Psoas muscle (tissue), 8 donors: ENCODE measurements around the gene MRS2. TPM values are rescaled to one million over a fixed set of nuclear protein-coding genes. Genes with fewer than 3 reads are reported as not detected.

Experiments used
- ATAC-seq, 4 donors: fragments of 200-7000 bp; cut with Tn5 transposase; one replicate each; pipeline ENCODE4 v1.9.1; 2020; ENCODE audit warnings: moderate library complexity in 3 of 4, mild to moderate bottlenecking in 2 of 4
- DNase-seq, 2 donors: peaks; one replicate each; pipeline ENCODE4 v3.0.0-alpha.2; 2020
- H3K27ac ChIP-seq: fragments of 200-600 bp; one replicate; pipeline ENCODE4 v1.8.0; 2022
- H3K27me3 ChIP-seq, 3 donors: fragments of 200-600 bp in 1 of 3; one replicate each; pipeline versions ENCODE4 v1.6.1 to v1.8.0; 2013 to 2022; ENCODE audit warnings: low read length in 2 of 3, mild to moderate bottlenecking in 2 of 3, moderate library complexity in 1 of 3; ENCODE audit not compliant: insufficient read depth in 3 of 3
- H3K36me3 ChIP-seq, 2 donors: fragments of 200-600 bp in 1 of 2; one replicate each; pipeline versions ENCODE4 v1.6.1 to v1.8.0; 2013 to 2022; ENCODE audit warnings: low read depth in 1 of 2, mild to moderate bottlenecking in 1 of 2, moderate library complexity in 1 of 2; ENCODE audit not compliant: insufficient read depth in 1 of 2
- H3K4me1 ChIP-seq: fragments of 200-600 bp; one replicate; pipeline ENCODE4 v1.8.0; 2022
- H3K4me3 ChIP-seq: fragments of 200-600 bp; one replicate; pipeline ENCODE4 v1.8.0; 2022; ENCODE audit warnings: mild to moderate bottlenecking
- H3K9me3 ChIP-seq: fragments of 200-600 bp; one replicate; pipeline ENCODE4 v1.8.0; 2022
- WGBS, 3 donors: extraction: QIAGEN DNeasy Blood & Tissue Kit; methylation state at CpG; one replicate each; pipeline versions ENCODE4 v1.1.6 to v1.1.7; 2013; 5-methylcytosine and 5-hydroxymethylcytosine counted together
- intact Hi-C, 2 donors: fragments of 100-400 bp; cut with DNase I; formaldehyde crosslinking; loops; one replicate each; pipeline versions ENCODE4 v1.11.0 to v1.14.2; 2022
- polyA plus RNA-seq, 3 donors: library from polyadenylated mRNA; stranded (reverse); fragments of 200-250 nt; gene quantifications; one replicate each; pipeline ENCODE4 v1.2.3, GENCODE V29; 2013
- total RNA-seq, 4 donors: library from RNA; stranded (reverse); fragmentation: NEBNext Ultra II Directional in 2 of 4; extraction: Animal tissue kit (Norgen Biotek cat#: 25700) in 2 of 4; gene quantifications; one replicate each; pipeline versions ENCODE4 v1.2.1 to v1.2.4, GENCODE V29; 2021 to 2023
- TF ChIP-seq, protein P1 (sequence below): fragments of 200-600 bp; IDR thresholded peaks from one replicate; pipeline ENCODE4 v1.8.0; 2022; ENCODE audit warnings: antibody characterized with exemption
- donor health status: healthy with polysubstance abuse.
- donor health status: DM: no; HTN: no; CAD: no; lungs with moderate emphysema.
- donor health status: Bipolar disorder and iron deficiency.
- donor health status: healthy.
- donor health status: DM: yes; HTN: yes; CAD: no.
- donor health status: DM: no; HTN: no; CAD: no.
- donor health status: DM: no; HTN: no; CAD: no.
- donor health status: DM: yes; HTN: yes; CAD: no.

MRS2 gene
- total and polyA plus RNA-seq, 7 donors: 26.2 to 52.6 (median 33.4) TPM

DNA sequence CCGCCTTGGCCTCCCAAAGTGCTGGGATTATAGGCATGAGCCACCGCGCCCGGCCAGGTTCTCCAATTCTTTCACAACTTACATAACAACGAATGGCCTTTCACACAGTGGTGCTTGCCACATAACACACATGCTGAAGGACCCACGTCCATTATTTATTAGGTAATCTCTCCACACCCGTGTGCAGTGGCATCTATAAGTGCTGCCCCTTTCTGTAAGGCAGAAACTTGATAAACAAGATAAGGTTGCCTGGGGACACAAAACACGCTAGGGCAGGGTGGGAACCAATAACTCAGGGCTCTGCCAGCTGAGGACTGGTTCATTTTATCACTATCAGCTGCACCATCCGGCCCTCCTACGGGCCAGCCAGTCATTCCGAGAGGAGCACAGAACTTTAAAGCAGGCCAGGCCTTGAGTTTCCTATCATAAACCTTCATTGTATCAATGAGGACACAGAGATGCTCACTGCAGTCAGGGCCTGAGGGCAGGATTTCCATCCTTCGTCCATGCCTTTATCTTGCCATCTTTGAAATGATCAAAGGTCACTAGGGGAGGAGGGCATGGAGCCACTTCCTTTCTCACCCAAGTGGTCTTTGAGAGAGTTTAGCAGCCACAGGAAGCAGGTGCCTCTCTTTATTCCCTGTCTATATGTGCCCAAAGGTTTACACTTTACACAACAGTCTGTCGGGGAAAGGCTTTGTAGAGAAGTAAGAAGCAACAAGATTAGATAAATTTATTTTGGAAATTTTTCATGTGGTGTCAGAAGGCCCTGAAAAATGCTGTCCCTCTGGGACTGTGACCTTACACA lies 49.0 kb downstream of the MRS2 start:
- no peak for DNase-seq
- Histone ChIP-seq H3K36me3 (peaks cover 0 to 5% of the 10 kb centered on the region in 2 donors), H3K4me1 (no peaks in the 10 kb centered on the region), H3K27me3 (no peaks in the 10 kb centered on the region), H3K27ac (no peak overlapping the region), H3K4me3 (no peak overlapping the region), H3K9me3 (no peaks in the 10 kb centered on the region)
- TF ChIP-seq, protein P1, sequence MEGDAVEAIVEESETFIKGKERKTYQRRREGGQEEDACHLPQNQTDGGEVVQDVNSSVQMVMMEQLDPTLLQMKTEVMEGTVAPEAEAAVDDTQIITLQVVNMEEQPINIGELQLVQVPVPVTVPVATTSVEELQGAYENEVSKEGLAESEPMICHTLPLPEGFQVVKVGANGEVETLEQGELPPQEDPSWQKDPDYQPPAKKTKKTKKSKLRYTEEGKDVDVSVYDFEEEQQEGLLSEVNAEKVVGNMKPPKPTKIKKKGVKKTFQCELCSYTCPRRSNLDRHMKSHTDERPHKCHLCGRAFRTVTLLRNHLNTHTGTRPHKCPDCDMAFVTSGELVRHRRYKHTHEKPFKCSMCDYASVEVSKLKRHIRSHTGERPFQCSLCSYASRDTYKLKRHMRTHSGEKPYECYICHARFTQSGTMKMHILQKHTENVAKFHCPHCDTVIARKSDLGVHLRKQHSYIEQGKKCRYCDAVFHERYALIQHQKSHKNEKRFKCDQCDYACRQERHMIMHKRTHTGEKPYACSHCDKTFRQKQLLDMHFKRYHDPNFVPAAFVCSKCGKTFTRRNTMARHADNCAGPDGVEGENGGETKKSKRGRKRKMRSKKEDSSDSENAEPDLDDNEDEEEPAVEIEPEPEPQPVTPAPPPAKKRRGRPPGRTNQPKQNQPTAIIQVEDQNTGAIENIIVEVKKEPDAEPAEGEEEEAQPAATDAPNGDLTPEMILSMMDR: no peak
- intact Hi-C loops: no loop called here
- ATAC-seq: no peak
- 65 to 84% (median 81%) methylated on average over 13 of the region's 13 CpGs for WGBS, 3 donors

DNA sequence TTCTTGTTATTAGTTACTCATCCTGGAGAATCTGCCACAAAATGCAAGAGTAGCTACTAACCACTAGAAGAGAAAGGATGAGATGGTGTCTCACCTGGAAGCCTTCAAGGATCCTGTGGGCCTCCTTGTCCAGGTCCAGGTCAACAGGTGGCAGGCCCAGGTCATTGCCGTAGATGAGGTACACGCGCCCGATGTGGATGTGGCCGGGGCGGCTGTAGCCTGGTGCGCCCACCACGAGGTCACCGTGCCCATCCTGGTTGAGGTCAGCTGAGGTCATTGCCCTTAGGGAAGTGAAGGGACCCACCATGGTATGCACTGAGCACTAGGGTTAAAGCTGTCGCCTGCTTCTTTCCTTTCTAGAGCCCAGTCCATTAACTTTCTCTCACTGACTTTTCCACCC lies 51.2 kb downstream of the MRS2 start:
- TF ChIP-seq, protein P1: no peak
- no peak overlapping the region for H3K4me3 ChIP-seq
- H3K27me3 ChIP-seq: no peaks in the 10 kb centered on the region
- no peak overlapping the region for H3K27ac ChIP-seq
- no peak for DNase-seq
- H3K4me1 ChIP-seq: no peaks in the 10 kb centered on the region
- H3K36me3 ChIP-seq: peaks cover 0 to 5% of the 10 kb centered on the region in 2 donors
- no peaks in the 10 kb centered on the region for H3K9me3 ChIP-seq
- ATAC-seq: no peak
- intact Hi-C loops: no loop called here
- 95 to 98% (median 96%) methylated on average over 10 of the region's 10 CpGs for WGBS, 3 donors

GRCh38 chr6:24454452-24454851 lies 51.7 kb downstream of the MRS2 start:
- Histone ChIP-seq H3K9me3 (no peaks in the 10 kb centered on the region), H3K27ac (no peak overlapping the region), H3K36me3 (peaks cover 0 to 5% of the 10 kb centered on the region in 2 donors), H3K27me3 (no peaks in the 10 kb centered on the region), H3K4me3 (no peak overlapping the region), H3K4me1 (no peaks in the 10 kb centered on the region)
- ATAC-seq: no peak
- DNase-seq: no peak
- TF ChIP-seq, protein P1: no peak
- 91 to 96% (median 93%) methylated on average over 5 of the region's 5 CpGs for WGBS, 3 donors
- intact Hi-C loops: no loop called here

DNA sequence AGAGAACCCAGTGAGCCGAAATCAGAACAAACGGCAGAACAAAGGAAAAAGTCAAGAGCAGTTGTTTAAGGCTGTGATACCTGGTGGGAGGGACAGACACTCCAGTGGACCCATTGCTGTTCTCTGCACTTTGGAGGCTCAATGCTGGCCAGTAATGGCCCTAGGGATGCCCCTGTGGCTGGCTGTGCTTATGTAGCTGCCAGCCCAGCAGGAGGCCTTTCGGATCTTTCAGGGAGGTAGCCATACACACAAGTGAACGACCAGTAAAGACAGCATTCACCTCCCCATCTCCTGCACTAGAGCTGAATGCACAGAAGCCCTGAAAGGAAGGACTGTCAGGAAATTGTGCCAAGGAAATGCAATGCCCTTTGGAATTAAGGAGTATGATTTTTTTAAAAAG lies 52.3 kb downstream of the MRS2 start:
- H3K36me3 ChIP-seq: peaks cover 0 to 5% of the 10 kb centered on the region in 2 donors
- TF ChIP-seq, protein P1: no peak
- H3K4me1 ChIP-seq: no peaks in the 10 kb centered on the region
- no peak overlapping the region for H3K27ac ChIP-seq
- no peak for ATAC-seq
- H3K9me3 ChIP-seq: no peaks in the 10 kb centered on the region
- no peak overlapping the region for H3K4me3 ChIP-seq
- intact Hi-C loops: no loop called here
- no peak for DNase-seq
- no peaks in the 10 kb centered on the region for H3K27me3 ChIP-seq
- WGBS, 3 donors: 87 to 89% (median 89%) methylated on average over 4 of the region's 4 CpGs
